A549 (cell line): ENCODE data around the gene MEF2C. TPM values are rescaled to one million over a fixed set of nuclear protein-coding genes. Genes with fewer than 3 reads are reported as not detected.

Source experiments
- ATAC-seq, 2 experiments: fragments of 200-7000 bp in 1 of 2; fragments of >200 bp in 1 of 2; cut with Nextera tagmentation in 1 of 2; cut with Tn5 transposase in 1 of 2; 3 replicates each; pipeline versions ENCODE4 v1.8.0 to v1.9.1; 2018 to 2020; ENCODE audit warnings: mild to moderate bottlenecking in 1 of 2, moderate library complexity in 1 of 2
- CTCF ChIA-PET: fragments of 300-600 bp; sonication (Branson Sonifier 250); formaldehyde crosslinking; extraction: SDS; loops from one replicate; lab custom pipeline; 2021; ENCODE audit warnings: antibody characterized with exemption, inconsistent platforms; lab: Yijun Ruan, JAX
- POLR2A ChIA-PET: fragments of 350-600 bp; formaldehyde crosslinking; extraction: SDS; loops from one replicate; lab custom pipeline; 2021; ENCODE audit warnings: antibody characterized with exemption, inconsistent platforms; lab: Yijun Ruan, JAX
- DNase-seq, 2 experiments: peaks; one replicate each; pipeline versions ENCODE4 v3.0.0 to v3.0.0-alpha.2; 2011 to 2016; ENCODE audit warnings: low read depth in 1 of 2, low spot score in 1 of 2
- FAIRE-seq: peaks from 2 replicates; lab custom pipeline; 2011; peaks lifted over from hg19 to GRCh38; lab: Jason Lieb, UNC
- H3K27ac ChIP-seq, 2 experiments: fragments of >200 bp; sonication (Bioruptor Twin); formaldehyde crosslinking; 3 replicates each; pipeline ENCODE4 v1.5.1; 2016 to 2017
- H3K4me1 ChIP-seq: fragments of >200 bp; sonication (Bioruptor Twin); formaldehyde crosslinking; 3 replicates; pipeline ENCODE4 v1.6.1; 2016
- H3K4me2 ChIP-seq: fragments of >200 bp; sonication (Bioruptor Twin); formaldehyde crosslinking; 3 replicates; pipeline ENCODE4 v1.6.1; 2016
- H3K4me3 ChIP-seq: fragments of >200 bp; sonication (Bioruptor Twin); formaldehyde crosslinking; 3 replicates; pipeline ENCODE4 v1.5.1; 2016
- H3K9me3 ChIP-seq: fragments of >200 bp; sonication (Bioruptor Twin); formaldehyde crosslinking; 3 replicates; pipeline ENCODE4 v1.6.1; 2016
- BHLHE40 ChIP-seq: IDR thresholded peaks from 2 replicates; pipeline ENCODE4 v1.6.1; 2012; ENCODE audit warnings: low read depth, low read length, inconsistent platforms
- CBX2 ChIP-seq: fragments of 200-600 bp; sonication (generic); IDR thresholded peaks from 2 replicates; pipeline ENCODE4 v1.6.1; 2016; ENCODE audit warnings: low read depth, mild to moderate bottlenecking, borderline replicate concordance
- CEBPB ChIP-seq, 2 experiments: fragments of >200 bp in 1 of 2; sonication (Bioruptor Twin) in 1 of 2; formaldehyde crosslinking in 1 of 2; IDR thresholded peaks; 2 replicates each; pipeline ENCODE4 v1.6.1; 2012 to 2016
- CHD2 ChIP-seq: fragments of 150-350 bp; IDR thresholded peaks from 2 replicates; pipeline ENCODE4 v1.6.1; 2014; ENCODE audit warnings: low read length; ENCODE audit not compliant: partially characterized antibody
- CTCF ChIP-seq: fragments of >200 bp; sonication (Bioruptor Twin); formaldehyde crosslinking; IDR thresholded peaks from 3 replicates; pipeline ENCODE4 v1.5.1; 2016
- EHF ChIP-seq: fragments of 250-450 bp; sonication (Bioruptor Pico); IDR thresholded peaks from 2 replicates; pipeline ENCODE4 v1.5.0; 2020; ENCODE audit warnings: mild to moderate bottlenecking
- ESRRA ChIP-seq: fragments of 150-350 bp; IDR thresholded peaks from 2 replicates; pipeline ENCODE4 v1.6.1; 2014; ENCODE audit warnings: mild to moderate bottlenecking, low read length, borderline replicate concordance
- FOSB ChIP-seq: fragments of 250-450 bp; sonication (Bioruptor Pico); IDR thresholded peaks from 2 replicates; pipeline ENCODE4 v1.5.0; 2020; ENCODE audit warnings: mild to moderate bottlenecking, moderate library complexity
- FOSL2 ChIP-seq, 2 experiments: fragments of 450-650 bp in 1 of 2; fragments of >200 bp in 1 of 2; sonication (Bioruptor Twin) in 1 of 2; formaldehyde crosslinking; IDR thresholded peaks; 2 replicates each; pipeline versions ENCODE4 v1.5.0 to v1.6.1; 2016 to 2020; ENCODE audit warnings: mild to moderate bottlenecking in 1 of 2, moderate library complexity in 1 of 2
- HOXA7 ChIP-seq: fragments of 250-450 bp; sonication (Bioruptor Pico); IDR thresholded peaks from 2 replicates; pipeline ENCODE4 v1.5.0; 2020; ENCODE audit warnings: mild to moderate bottlenecking, moderate library complexity
- JUNB ChIP-seq: fragments of >200 bp; sonication (Bioruptor Twin); formaldehyde crosslinking; IDR thresholded peaks from 2 replicates; pipeline ENCODE4 v1.6.1; 2016
- KDM5A ChIP-seq: fragments of 200-600 bp; sonication (generic); IDR thresholded peaks from 2 replicates; pipeline ENCODE4 v1.6.1; 2016; ENCODE audit warnings: antibody characterized with exemption, mild to moderate bottlenecking
- MAFK ChIP-seq: fragments of 450-650 bp; IDR thresholded peaks from 2 replicates; pipeline ENCODE4 v1.6.1; 2014; ENCODE audit not compliant: partially characterized antibody
- MAZ ChIP-seq: fragments of 150-350 bp; IDR thresholded peaks from 2 replicates; pipeline ENCODE4 v1.6.1; 2014; ENCODE audit warnings: antibody characterized with exemption, low read depth, low read length, borderline replicate concordance
- NFE2L2 ChIP-seq: fragments of 150-350 bp; conservative IDR thresholded peaks from 2 replicates; pipeline ENCODE4 v1.6.1; 2014; ENCODE audit warnings: low read length
- NR3C1 ChIP-seq: fragments of >200 bp; sonication (Bioruptor Twin); formaldehyde crosslinking; IDR thresholded peaks from 3 replicates; pipeline ENCODE4 v1.6.1; 2017
- PHF8 ChIP-seq: fragments of 200-600 bp; sonication (generic); IDR thresholded peaks from 2 replicates; pipeline ENCODE4 v1.6.1; 2016; ENCODE audit warnings: low read depth, mild to moderate bottlenecking, antibody characterized with exemption, moderate library complexity, borderline replicate concordance
- POLR2A ChIP-seq: IDR thresholded peaks from 2 replicates; pipeline ENCODE4 v1.6.1; 2012; ENCODE audit warnings: mild to moderate bottlenecking, low read length
- RARB ChIP-seq: fragments of 250-450 bp; sonication (Bioruptor Pico); IDR thresholded peaks from 2 replicates; pipeline ENCODE4 v1.8.0; 2021; ENCODE audit warnings: mild to moderate bottlenecking, moderate library complexity
- RCOR1 ChIP-seq: fragments of 150-350 bp; IDR thresholded peaks from 2 replicates; pipeline ENCODE4 v1.6.1; 2014; ENCODE audit warnings: antibody characterized with exemption, low read length, low read depth
- RFX5 ChIP-seq: fragments of 450-650 bp; IDR thresholded peaks from 2 replicates; pipeline ENCODE4 v1.7.1; 2014; ENCODE audit warnings: antibody characterized with exemption, mild to moderate bottlenecking, moderate library complexity
- SMC3 ChIP-seq: fragments of >200 bp; sonication (Bioruptor Twin); formaldehyde crosslinking; IDR thresholded peaks from 3 replicates; pipeline ENCODE4 v1.6.1; 2018; ENCODE audit warnings: inconsistent platforms
- TP53 ChIP-seq: fragments of 250-450 bp; sonication (Bioruptor Pico); IDR thresholded peaks from 2 replicates; pipeline ENCODE4 v1.5.0; 2021; ENCODE audit warnings: mild to moderate bottlenecking, moderate library complexity
- WGBS: methylation state at CpG from one replicate; pipeline ENCODE4 v1.1.6; 2017; ENCODE audit errors: missing lambda C conversion rate; 5-methylcytosine and 5-hydroxymethylcytosine counted together
- polyA plus RNA-seq, 4 experiments: library from polyadenylated mRNA; depleted of rRNA in 3 of 4; stranded (reverse); fragments of >200 nt; fragmentation: RNase III in 1 of 4; extraction: RNeasy Plus Mini Kit Qiagen cat#74134 plus additional on column Dnase treatment in 1 of 4; gene quantifications; 2 replicates in 3 of 4; 3 replicates in 1 of 4; pipeline ENCODE4 v1.2.3, GENCODE V29; 2011 to 2017
- TF ChIP-seq, protein P1 (sequence below): fragments of >200 bp; sonication (Bioruptor Twin); formaldehyde crosslinking; IDR thresholded peaks from 3 replicates; pipeline ENCODE4 v1.6.1; 2016

MEF2C gene
- polyA plus RNA-seq, 2 of the 4 experiments (the other 2 are of a cell fraction): 0.03 to 0.06 TPM

GRCh38 chr5:88834499-88834898 lies 48.5 kb downstream of the MEF2C start:
- H3K4me2 ChIP-seq: no peak overlapping the region
- no peak for DNase-seq
- H3K4me3 ChIP-seq: no peak overlapping the region
- ChIA-PET POLR2A (no interaction called here), CTCF (no interaction called here)
- FAIRE-seq: no peak
- no peaks in the 10 kb centered on the region for H3K4me1 ChIP-seq
- 65% methylated on average over 4 of the region's 4 CpGs for WGBS
- no peak for ATAC-seq
- H3K27ac ChIP-seq: no peak overlapping the region
- no peaks in the 10 kb centered on the region for H3K9me3 ChIP-seq
- TF ChIP-seq SMC3: no peak

DNA sequence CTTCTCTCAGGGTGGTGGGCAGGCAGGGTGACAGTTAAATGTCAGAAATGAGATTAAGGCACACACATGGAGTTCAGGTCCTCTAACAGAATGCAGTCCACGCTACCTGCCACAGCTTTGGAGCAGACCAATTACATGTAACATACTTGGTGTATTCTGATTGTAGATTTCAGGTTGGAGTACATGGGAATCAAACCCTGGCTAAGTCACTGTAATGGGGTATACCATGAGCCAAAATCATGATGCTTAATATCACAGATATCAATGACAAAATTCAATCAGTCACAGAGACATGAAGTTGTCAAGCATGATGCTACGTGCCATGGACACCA lies 48.9 kb downstream of the MEF2C start:
- TF ChIP-seq JUNB: no peak
- no peak for TF ChIP-seq RARB (CRISPR knock-in tag)
- TF ChIP-seq POLR2A: no peak
- no peak for TF ChIP-seq FOSB (CRISPR knock-in tag)
- TF ChIP-seq TP53 (CRISPR knock-in tag): no peak
- no peak for TF ChIP-seq CBX2
- no peak for TF ChIP-seq PHF8
- TF ChIP-seq KDM5A: no peak
- no peak for TF ChIP-seq EHF (CRISPR knock-in tag)
- TF ChIP-seq RFX5: no peak
- TF ChIP-seq NR3C1: no peak
- TF ChIP-seq, all 56 proteins: peak for 0
- no peak overlapping the region for H3K4me3 ChIP-seq
- H3K27ac ChIP-seq: no peak overlapping the region
- FAIRE-seq: no peak
- ChIA-PET POLR2A (no interaction called here), CTCF (no interaction called here)
- no peaks in the 10 kb centered on the region for H3K4me1 ChIP-seq
- H3K4me2 ChIP-seq: no peak overlapping the region
- H3K9me3 ChIP-seq: no peaks in the 10 kb centered on the region
- no peak for ATAC-seq
- no peak for DNase-seq
- WGBS: 17% methylated on average over 2 of the region's 2 CpGs

- ChIA-PET CTCF (no interaction called here), POLR2A (no interaction called here)
- no peaks in the 10 kb centered on the region for H3K9me3 ChIP-seq
- H3K4me1 ChIP-seq: no peaks in the 10 kb centered on the region
- ATAC-seq: no peak
- H3K4me3 ChIP-seq: no peak overlapping the region
- no peak for FAIRE-seq
- H3K27ac ChIP-seq: no peak overlapping the region
- DNase-seq: no peak
- H3K4me2 ChIP-seq: no peak overlapping the region
- TF ChIP-seq BHLHE40 (no peak), CBX2 (no peak), RCOR1 (no peak), MAZ (no peak), RFX5 (no peak), CEBPB (IDR thresholded peaks at IDR 0.05) (no peak), SMC3 (no peak), NFE2L2 (no peak), CHD2 (no peak), TP53 (CRISPR knock-in tag) (no peak), ESRRA (no peak), HOXA7 (CRISPR knock-in tag) (no peak), CTCF (no peak), FOSL2 (IDR thresholded peaks at IDR 0.05) (no peak), FOSL2 (CRISPR knock-in tag; IDR thresholded peaks at IDR 0.05) (no peak), MAFK (no peak)
- TF ChIP-seq, protein P1, sequence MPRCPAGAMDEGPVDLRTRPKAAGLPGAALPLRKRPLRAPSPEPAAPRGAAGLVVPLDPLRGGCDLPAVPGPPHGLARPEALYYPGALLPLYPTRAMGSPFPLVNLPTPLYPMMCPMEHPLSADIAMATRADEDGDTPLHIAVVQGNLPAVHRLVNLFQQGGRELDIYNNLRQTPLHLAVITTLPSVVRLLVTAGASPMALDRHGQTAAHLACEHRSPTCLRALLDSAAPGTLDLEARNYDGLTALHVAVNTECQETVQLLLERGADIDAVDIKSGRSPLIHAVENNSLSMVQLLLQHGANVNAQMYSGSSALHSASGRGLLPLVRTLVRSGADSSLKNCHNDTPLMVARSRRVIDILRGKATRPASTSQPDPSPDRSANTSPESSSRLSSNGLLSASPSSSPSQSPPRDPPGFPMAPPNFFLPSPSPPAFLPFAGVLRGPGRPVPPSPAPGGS: no peak
- 49% methylated on average over 7 of the region's 7 CpGs for WGBS
Measured at GRCh38 chr5:88833371-88834130, 49.4 kb downstream of the MEF2C start.
